ENCODE results near the gene FAM200C.

The FAM200C gene

GRCh38 chr5:160419458-160420330 is 19.8 kb upstream of the FAM200C start:
- DNase-seq, result no peak

- peak; percentile 98 for DNase-seq
These were observed 19.0 kb upstream of the FAM200C start, which contains the start of gene SLU7 for GRCh38 chr5:160418561-160419457. TSS of gene SLU7 (minus strand) at chr5:160419081. CDS start at chr5:160415294, 3,787 bp downstream.

GRCh38 chr5:160398806-160399205 is 1.0 kb downstream of the FAM200C start:
- DNase-seq, result peak; percentile 23

- DNase-seq, result no peak
These were observed 2.4 kb downstream of the FAM200C start for GRCh38 chr5:160397492-160397891.

- no peak for DNase-seq
These were observed 4.7 kb downstream of the FAM200C start for GRCh38 chr5:160395111-160395510.

GRCh38 chr5:160390787-160391696 is 8.8 kb downstream of the FAM200C start:
- peak; percentile 73 for DNase-seq

- DNase-seq, result no peak
These were observed 12.4 kb downstream of the FAM200C start for GRCh38 chr5:160387445-160387844.

GRCh38 chr5:160385496-160385895 is 14.4 kb downstream of the FAM200C start:
- DNase-seq, result no peak

- DNase-seq, result peak; percentile 18
These were observed 15.2 kb downstream of the FAM200C start for GRCh38 chr5:160384681-160385080.

GRCh38 chr5:160382346-160382745 is 17.5 kb downstream of the FAM200C start:
- DNase-seq, result no peak

- no peak for DNase-seq
These were observed 19.8 kb downstream of the FAM200C start for GRCh38 chr5:160380041-160380440.

- DNase-seq, result peak; percentile 26
These were observed 20.3 kb downstream of the FAM200C start for GRCh38 chr5:160379511-160379910.

GRCh38 chr5:160378330-160378729 is 21.5 kb downstream of the FAM200C start:
- DNase-seq, result peak; percentile 84

- DNase-seq, result no peak
These were observed 22.2 kb downstream of the FAM200C start for GRCh38 chr5:160377651-160378050.

GRCh38 chr5:160376416-160376815 is 23.4 kb downstream of the FAM200C start:
- no peak for DNase-seq

GRCh38 chr5:160375701-160376100 is 24.2 kb downstream of the FAM200C start:
- DNase-seq, result no peak

GRCh38 chr5:160375166-160375565 is 24.7 kb downstream of the FAM200C start:
- DNase-seq, result no peak

GRCh38 chr5:160371294-160371693 is 28.6 kb downstream of the FAM200C start:
- no peak for DNase-seq

GRCh38 chr5:160370713-160371034 is 29.2 kb downstream of the FAM200C start:
- no peak for DNase-seq

GRCh38 chr5:160369990-160370712 is 29.7 kb downstream of the FAM200C start, which contains the start of gene C1QTNF2:
TSS of gene C1QTNF2 (minus strand) at chr5:160370626. CDS start at chr5:160355011, 15,615 bp downstream.
- DNase-seq, result peak; percentile 41

- DNase-seq, result no peak
These were observed 32.0 kb downstream of the FAM200C start for GRCh38 chr5:160367885-160368284.

- peak; percentile 22 for DNase-seq
These were observed 32.6 kb downstream of the FAM200C start for GRCh38 chr5:160367261-160367660.

All from hematopoietic multipotent progenitor cell treated with erythropoietin and hydrocortisone succinate and interleukin-3 and kit ligand, for 4 days (in vitro differentiated cells).